OCI-LY7 (cell line): ENCODE results near the gene CACNA2D1. TPM values are rescaled to one million over a fixed set of nuclear protein-coding genes. Genes with fewer than 3 reads are reported as not detected.

Experiments
- BruUV-seq: library from RNA; stranded (reverse); fragments of 400-500 nt; replicated peaks from 2 replicates; lab custom pipeline; 2021; lab: Mats Ljungman, UMichigan
- CTCF ChIA-PET: fragments of 300-600 bp; sonication (Branson Sonifier 250); formaldehyde crosslinking; loops from one replicate; lab custom pipeline; 2022; ENCODE audit warnings: antibody characterized with exemption; ENCODE audit not compliant: unreplicated experiment; lab: Charles Lee
- POLR2A ChIA-PET: fragments of 300-600 bp; sonication (Branson Sonifier 250); formaldehyde crosslinking; loops from one replicate; lab custom pipeline; 2022; ENCODE audit warnings: antibody characterized with exemption; lab: Charles Lee
- DNase-seq: peaks from one replicate; pipeline ENCODE4 v3.0.0-alpha.2; 2015; ENCODE audit warnings: low spot score
- H2AFZ ChIP-seq: fragments of 200-600 bp; sonication (generic), shearing (Covaris generic); 2 replicates; pipeline ENCODE4 v1.6.1; 2014; ENCODE audit warnings: mild to moderate bottlenecking, antibody characterized with exemption, low read length, moderate library complexity
- H3K27ac ChIP-seq: fragments of 200-600 bp; sonication (generic); 2 replicates; pipeline ENCODE4 v1.5.1; 2014; ENCODE audit warnings: mixed run types, low read depth, mild to moderate bottlenecking, moderate library complexity, low read length, inconsistent platforms; ENCODE audit not compliant: poor library complexity, severe bottlenecking
- H3K36me3 ChIP-seq: fragments of 200-600 bp; sonication (generic); 2 replicates; pipeline ENCODE4 v1.6.1; 2014; ENCODE audit warnings: mild to moderate bottlenecking, antibody characterized with exemption, low read length, moderate library complexity, mixed read lengths; ENCODE audit not compliant: insufficient read depth
- H3K4me1 ChIP-seq: fragments of 200-600 bp; sonication (generic); 2 replicates; pipeline ENCODE4 v1.5.1; 2014; ENCODE audit warnings: mild to moderate bottlenecking, low read length; ENCODE audit not compliant: insufficient read depth, poor library complexity, severe bottlenecking
- H3K4me2 ChIP-seq: fragments of 200-600 bp; sonication (generic); 2 replicates; pipeline ENCODE4 v1.6.1; 2014; ENCODE audit warnings: mild to moderate bottlenecking, low read length
- H3K4me3 ChIP-seq: fragments of 200-600 bp; sonication (generic); 2 replicates; pipeline ENCODE4 v1.5.1; 2014; ENCODE audit warnings: mild to moderate bottlenecking, low read depth, low read length; ENCODE audit not compliant: poor library complexity, severe bottlenecking
- H3K79me2 ChIP-seq: fragments of 200-600 bp; sonication (generic); 2 replicates; pipeline ENCODE4 v1.6.1; 2016; ENCODE audit warnings: low read depth, mild to moderate bottlenecking, low read length, moderate library complexity, mixed read lengths; ENCODE audit not compliant: insufficient read depth
- H3K9me2 ChIP-seq: fragments of 200-600 bp; sonication (generic); 2 replicates; pipeline ENCODE4 v1.6.1; 2016; ENCODE audit warnings: mild to moderate bottlenecking, low read length, mixed read lengths; ENCODE audit not compliant: insufficient read depth
- H3K9me3 ChIP-seq: fragments of 200-600 bp; sonication (generic); 2 replicates; pipeline ENCODE4 v1.6.1; 2014; ENCODE audit warnings: mild to moderate bottlenecking, mixed run types, low read length, mixed read lengths
- H4K20me1 ChIP-seq: fragments of 200-600 bp; sonication (generic); 2 replicates; pipeline ENCODE4 v1.6.1; 2014; ENCODE audit warnings: mild to moderate bottlenecking, antibody characterized with exemption, low read length, moderate library complexity, mixed read lengths; ENCODE audit not compliant: insufficient read depth
- EZH2phosphoT487 ChIP-seq: fragments of 200-600 bp; sonication (generic); IDR thresholded peaks from 2 replicates; pipeline ENCODE4 v1.6.1; 2018; ENCODE audit warnings: low read depth, borderline replicate concordance, mild to moderate bottlenecking, mixed run types, antibody characterized with exemption, low read length, moderate library complexity, mixed read lengths
- intact Hi-C: fragments of 100-400 bp; cut with micrococcal nuclease; formaldehyde crosslinking; loops from one replicate; pipeline ENCODE4 v1.10.0; 2022; ENCODE audit not compliant: unreplicated experiment
- total RNA-seq, 2 experiments: library from RNA; depleted of rRNA in 1 of 2; stranded (reverse); fragments of >200 nt in 1 of 2; shearing (Covaris generic) in 1 of 2; gene quantifications; 2 replicates each; pipeline ENCODE4 v1.2.3, GENCODE V29; 2014 to 2022
- TF ChIP-seq, protein P1 (sequence below): fragments of 200-600 bp; sonication (generic); conservative IDR thresholded peaks from 2 replicates; pipeline ENCODE4 v1.5.1; 2014; ENCODE audit warnings: mild to moderate bottlenecking, antibody characterized with exemption, low read length, moderate library complexity, mixed read lengths

The CACNA2D1 gene
- total RNA-seq, 2 experiments from 2014 or later = not detected

DNA sequence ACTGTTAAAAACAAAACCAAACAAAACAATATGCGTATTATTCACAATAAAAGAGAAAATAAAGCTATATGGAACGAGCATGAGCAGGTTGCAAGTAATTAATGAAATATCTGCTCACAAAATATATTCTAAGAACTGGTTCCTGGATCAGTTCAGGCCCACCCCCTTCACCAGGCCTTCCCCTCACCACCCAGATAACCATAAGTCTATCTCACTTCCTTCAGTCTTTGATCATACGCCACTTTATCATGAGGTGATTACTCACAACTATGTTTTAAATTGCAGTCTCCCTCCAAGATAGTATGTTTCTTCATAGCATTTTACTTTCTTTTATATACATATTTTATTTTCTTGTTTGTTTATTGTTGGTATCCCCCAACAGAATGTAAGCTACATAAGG is 410.7 kb downstream of the CACNA2D1 start:
- Histone ChIP-seq H3K4me1 (no peaks in the 10 kb centered on the region), H3K4me3 (no peak overlapping the region), H2AFZ (no peak overlapping the region), H4K20me1 (no peaks in the 10 kb centered on the region), H3K4me2 (no peak overlapping the region), H3K36me3 (no peaks in the 10 kb centered on the region), H3K9me3 (no peaks in the 10 kb centered on the region), H3K79me2 (no peaks in the 10 kb centered on the region), H3K27ac (no peak overlapping the region), H3K9me2 (no peaks in the 10 kb centered on the region)
- BruUV-seq = no TSS peak
- TF ChIP-seq EZH2phosphoT487 = no peak
- TF ChIP-seq, protein P1, sequence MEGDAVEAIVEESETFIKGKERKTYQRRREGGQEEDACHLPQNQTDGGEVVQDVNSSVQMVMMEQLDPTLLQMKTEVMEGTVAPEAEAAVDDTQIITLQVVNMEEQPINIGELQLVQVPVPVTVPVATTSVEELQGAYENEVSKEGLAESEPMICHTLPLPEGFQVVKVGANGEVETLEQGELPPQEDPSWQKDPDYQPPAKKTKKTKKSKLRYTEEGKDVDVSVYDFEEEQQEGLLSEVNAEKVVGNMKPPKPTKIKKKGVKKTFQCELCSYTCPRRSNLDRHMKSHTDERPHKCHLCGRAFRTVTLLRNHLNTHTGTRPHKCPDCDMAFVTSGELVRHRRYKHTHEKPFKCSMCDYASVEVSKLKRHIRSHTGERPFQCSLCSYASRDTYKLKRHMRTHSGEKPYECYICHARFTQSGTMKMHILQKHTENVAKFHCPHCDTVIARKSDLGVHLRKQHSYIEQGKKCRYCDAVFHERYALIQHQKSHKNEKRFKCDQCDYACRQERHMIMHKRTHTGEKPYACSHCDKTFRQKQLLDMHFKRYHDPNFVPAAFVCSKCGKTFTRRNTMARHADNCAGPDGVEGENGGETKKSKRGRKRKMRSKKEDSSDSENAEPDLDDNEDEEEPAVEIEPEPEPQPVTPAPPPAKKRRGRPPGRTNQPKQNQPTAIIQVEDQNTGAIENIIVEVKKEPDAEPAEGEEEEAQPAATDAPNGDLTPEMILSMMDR = no peak
- intact Hi-C loops = no loop called here
- no peak for DNase-seq
- ChIA-PET CTCF (no interaction called here), POLR2A (interaction anchor here (0.6 to 1.4 kb wide), 3 partner anchors 15 to 47 kb away, joined by 3 read pairs; no protein-coding TSS in a partner anchor)

DNA sequence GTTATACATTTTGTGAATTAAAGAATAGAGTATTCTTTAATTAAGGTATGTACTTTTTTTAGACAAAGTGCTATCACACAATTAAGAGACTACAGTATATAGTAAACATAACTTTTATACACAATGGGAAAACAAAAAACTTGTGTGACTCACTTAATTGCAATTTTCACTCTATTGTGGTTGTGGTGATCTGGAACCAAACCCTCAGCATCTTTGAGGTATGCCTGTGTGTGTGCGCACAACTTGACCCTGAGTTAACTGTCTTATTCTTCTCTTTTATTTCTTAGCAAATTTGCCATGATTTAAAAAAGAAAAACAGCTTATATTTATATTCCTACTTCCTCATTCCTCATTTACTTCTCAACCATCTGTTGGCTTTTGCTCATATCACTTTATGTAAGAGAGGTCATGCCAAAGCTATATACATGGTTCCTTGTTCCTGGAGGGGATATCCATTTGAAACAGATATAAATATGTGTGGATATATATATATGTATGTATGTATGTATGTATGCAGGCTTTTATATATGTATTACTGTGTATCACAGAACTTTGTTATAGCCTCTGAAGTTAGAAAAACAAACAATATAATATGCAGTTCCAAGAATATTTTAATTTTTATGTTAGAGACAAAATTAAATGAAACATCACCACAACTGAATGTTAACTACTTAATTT is 414.2 kb downstream of the CACNA2D1 start:
- no TSS peak for BruUV-seq
- Histone ChIP-seq H3K36me3 (no peaks in the 10 kb centered on the region), H3K79me2 (no peaks in the 10 kb centered on the region), H3K9me3 (no peaks in the 10 kb centered on the region), H2AFZ (no peak overlapping the region), H4K20me1 (no peaks in the 10 kb centered on the region), H3K27ac (no peak overlapping the region), H3K4me1 (no peaks in the 10 kb centered on the region), H3K4me2 (no peak overlapping the region), H3K9me2 (no peaks in the 10 kb centered on the region), H3K4me3 (no peak overlapping the region)
- TF ChIP-seq EZH2phosphoT487 = no peak
- TF ChIP-seq, protein P1 = no peak
- CTCF ChIA-PET = no interaction called here
- POLR2A ChIA-PET = no interaction called here
- intact Hi-C loops = no loop called here
- no peak for DNase-seq

DNA sequence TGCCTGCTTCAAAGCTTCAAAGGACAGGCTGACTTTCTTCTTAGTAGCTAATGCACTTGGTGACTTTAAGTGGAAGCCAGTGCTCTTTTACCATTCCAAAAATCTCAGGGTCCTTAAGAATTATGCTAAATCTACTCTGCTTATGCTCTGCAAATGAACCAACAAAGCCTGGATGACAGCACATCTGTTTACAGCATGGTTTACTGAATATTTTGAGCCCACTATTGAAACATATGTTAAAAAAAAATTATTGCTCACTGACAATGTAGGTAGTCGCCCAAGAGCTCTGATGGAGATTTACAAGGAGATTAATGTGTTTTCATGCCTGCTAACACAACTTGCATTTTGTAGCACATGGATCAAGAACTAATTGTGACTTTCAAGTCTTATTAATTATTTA is 415.5 kb downstream of the CACNA2D1 start:
- Histone ChIP-seq H3K79me2 (no peaks in the 10 kb centered on the region), H3K4me3 (no peak overlapping the region), H3K9me2 (no peaks in the 10 kb centered on the region), H3K27ac (no peak overlapping the region), H3K4me2 (no peak overlapping the region), H3K4me1 (no peaks in the 10 kb centered on the region), H2AFZ (no peak overlapping the region), H3K36me3 (no peaks in the 10 kb centered on the region), H4K20me1 (no peaks in the 10 kb centered on the region), H3K9me3 (no peaks in the 10 kb centered on the region)
- CTCF ChIA-PET = no interaction called here
- no peak for DNase-seq
- intact Hi-C loops = no loop called here
- TF ChIP-seq, protein P1 = no peak
- no peak for TF ChIP-seq EZH2phosphoT487
- POLR2A ChIA-PET = no interaction called here
- BruUV-seq = no TSS peak
